HepG2 (cell line): ENCODE results near the gene ABCC1. TPM values are rescaled to one million over a fixed set of nuclear protein-coding genes. Genes with fewer than 3 reads are reported as not detected.

Experiments used
- CHCHD3 ChIP-seq: sonication (generic); formaldehyde crosslinking; IDR thresholded peaks from 2 replicates; pipeline ENCODE4 v1.8.0; 2022; ENCODE audit warnings: mild to moderate bottlenecking, missing genetic modification reagents, moderate library complexity
- FOXC1 ChIP-seq: sonication (generic); formaldehyde crosslinking; IDR thresholded peaks from 2 replicates; pipeline ENCODE4 v1.8.0; 2022; ENCODE audit warnings: mild to moderate bottlenecking, missing genetic modification reagents, borderline replicate concordance
- FOXO4 ChIP-seq: sonication (generic); formaldehyde crosslinking; conservative IDR thresholded peaks from 2 replicates; pipeline ENCODE4 v1.8.1; 2023; ENCODE audit warnings: missing genetic modification reagents
- MIXL1 ChIP-seq: IDR thresholded peaks from 2 replicates; pipeline ENCODE4 v1.6.1; 2016
- NONO ChIP-seq, 2 experiments: fragments of 450-650 bp in 1 of 2; sonication (generic) in 1 of 2; formaldehyde crosslinking in 1 of 2; IDR thresholded peaks in 1 of 2; conservative IDR thresholded peaks in 1 of 2; 2 replicates each; pipeline versions ENCODE4 v1.6.1 to v1.8.0; 2017 to 2022; ENCODE audit warnings: mild to moderate bottlenecking in 1 of 2, missing genetic modification reagents in 1 of 2, moderate library complexity in 1 of 2
- PITX1 ChIP-seq: sonication (generic); formaldehyde crosslinking; IDR thresholded peaks from 2 replicates; pipeline ENCODE4 v1.5.1; 2020; ENCODE audit warnings: mild to moderate bottlenecking, missing genetic modification reagents
- SALL1 ChIP-seq: sonication (generic); formaldehyde crosslinking; IDR thresholded peaks from 2 replicates; pipeline ENCODE4 v1.8.0; 2022; ENCODE audit warnings: mild to moderate bottlenecking, missing genetic modification reagents
- STAT6 ChIP-seq: sonication (generic); formaldehyde crosslinking; IDR thresholded peaks from 2 replicates; pipeline ENCODE4 v1.4.0; 2020; ENCODE audit warnings: missing genetic modification reagents, mild to moderate bottlenecking, borderline replicate concordance
- ZC3H13 ChIP-seq: sonication (generic); formaldehyde crosslinking; IDR thresholded peaks from 2 replicates; pipeline ENCODE4 v1.8.1; 2023; ENCODE audit warnings: mild to moderate bottlenecking, missing genetic modification reagents, moderate library complexity
- ZNF609 ChIP-seq: sonication (generic); formaldehyde crosslinking; IDR thresholded peaks from 2 replicates; pipeline ENCODE4 v1.4.0; 2020; ENCODE audit warnings: mild to moderate bottlenecking, missing genetic modification reagents, borderline replicate concordance
- polyA plus RNA-seq, 8 experiments: library from polyadenylated mRNA; depleted of rRNA in 3 of 8; stranded (reverse) in 7 of 8; unstranded in 1 of 8; fragments of >200 nt; fragmentation: Illumina TruSeq in 4 of 8; extraction: Trizol in 4 of 8; gene quantifications; 2 replicates each; pipeline versions ENCODE4 v1.2.1 to v1.2.3, GENCODE V29; 2011 to 2016; ENCODE audit warnings: low read depth in 4 of 8, missing spikeins in 1 of 8, mixed read lengths in 1 of 8; ENCODE audit not compliant: insufficient read depth in 1 of 8
- total RNA-seq, 5 experiments: library from RNA; depleted of rRNA; stranded (reverse); fragments of >200 nt; fragmentation: Illumina TruSeq; extraction: Trizol; gene quantifications; 2 replicates each; pipeline ENCODE4 v1.2.3, GENCODE V29; 2016; ENCODE audit warnings: low read depth in 1 of 5
- TF ChIP-seq, protein P1 (sequence below): sonication (generic); formaldehyde crosslinking; IDR thresholded peaks from 2 replicates; pipeline ENCODE4 v1.8.1; 2022; ENCODE audit warnings: low read depth, mild to moderate bottlenecking, missing genetic modification reagents

The ABCC1 gene
- total and polyA plus RNA-seq, 2 of the 13 experiments (the other 11 are each of a cell fraction or from before 2014, with no cell fraction given): 13.0 to 30.6 TPM

- 0 out of 2 replicates have a peak, but pooled peaks have one; percentile 25 for TF ChIP-seq ZNF609
- peak; percentile 65; the same call in 1 of the 2 replicates for TF ChIP-seq FOXC1
- TF ChIP-seq SALL1 (CRISPR knock-in tag): peak; percentile 12; the same call in 1 of the 2 replicates
- 0 out of 2 replicates have a peak, but pooled peaks have one; percentile 18 for TF ChIP-seq MIXL1 (CRISPR knock-in tag)
- no peak for TF ChIP-seq NONO (IDR thresholded peaks at IDR 0.05)
- TF ChIP-seq NONO (CRISPR knock-in tag; conservative IDR thresholded peaks at IDR 0.05): peak; percentile 39; the same call in 1 of the 2 replicates
- 0 out of 2 replicates have a peak, but pooled peaks have one; percentile 11 for TF ChIP-seq FOXO4 (CRISPR knock-in tag)
- TF ChIP-seq, protein P1, sequence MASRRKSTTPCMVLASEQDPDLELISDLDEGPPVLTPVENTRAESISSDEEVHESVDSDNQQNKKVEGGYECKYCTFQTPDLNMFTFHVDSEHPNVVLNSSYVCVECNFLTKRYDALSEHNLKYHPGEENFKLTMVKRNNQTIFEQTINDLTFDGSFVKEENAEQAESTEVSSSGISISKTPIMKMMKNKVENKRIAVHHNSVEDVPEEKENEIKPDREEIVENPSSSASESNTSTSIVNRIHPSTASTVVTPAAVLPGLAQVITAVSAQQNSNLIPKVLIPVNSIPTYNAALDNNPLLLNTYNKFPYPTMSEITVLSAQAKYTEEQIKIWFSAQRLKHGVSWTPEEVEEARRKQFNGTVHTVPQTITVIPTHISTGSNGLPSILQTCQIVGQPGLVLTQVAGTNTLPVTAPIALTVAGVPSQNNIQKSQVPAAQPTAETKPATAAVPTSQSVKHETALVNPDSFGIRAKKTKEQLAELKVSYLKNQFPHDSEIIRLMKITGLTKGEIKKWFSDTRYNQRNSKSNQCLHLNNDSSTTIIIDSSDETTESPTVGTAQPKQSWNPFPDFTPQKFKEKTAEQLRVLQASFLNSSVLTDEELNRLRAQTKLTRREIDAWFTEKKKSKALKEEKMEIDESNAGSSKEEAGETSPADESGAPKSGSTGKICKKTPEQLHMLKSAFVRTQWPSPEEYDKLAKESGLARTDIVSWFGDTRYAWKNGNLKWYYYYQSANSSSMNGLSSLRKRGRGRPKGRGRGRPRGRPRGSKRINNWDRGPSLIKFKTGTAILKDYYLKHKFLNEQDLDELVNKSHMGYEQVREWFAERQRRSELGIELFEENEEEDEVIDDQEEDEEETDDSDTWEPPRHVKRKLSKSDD: peak; percentile 71; the same call in 1 of the 2 replicates
- no peak for TF ChIP-seq PITX1 (CRISPR knock-in tag)
- TF ChIP-seq ZC3H13 (CRISPR knock-in tag): peak; percentile 23; the same call in 1 of the 2 replicates
- peak; percentile 83 for TF ChIP-seq CHCHD3 (CRISPR knock-in tag)
- TF ChIP-seq STAT6 (CRISPR knock-in tag): 0 out of 2 replicates have a peak, but pooled peaks have one; percentile 39
Measured at GRCh38 chr16:16147316-16147999, 198.0 kb downstream of the ABCC1 start (continued).
